Hematopoietic multipotent progenitor cell treated with erythropoietin and hydrocortisone succinate and interleukin-3 and kit ligand, for 15 days (in vitro differentiated cells): ENCODE data around the gene APCDD1.
"Not testable (repeated sequence)": the region's sequence is repeated elsewhere in the genome, so short reads cannot be mapped to it uniquely, and the experiment has no call there.

Experiments used
- DNase-seq: peaks from one replicate; pipeline ENCODE4 v3.0.0-alpha.2; 2015; ENCODE audit warnings: low spot score

The APCDD1 gene

GRCh38 chr18:10490401-10491165, 36.1 kb downstream of the APCDD1 start:
- DNase-seq: no peak

DNA sequence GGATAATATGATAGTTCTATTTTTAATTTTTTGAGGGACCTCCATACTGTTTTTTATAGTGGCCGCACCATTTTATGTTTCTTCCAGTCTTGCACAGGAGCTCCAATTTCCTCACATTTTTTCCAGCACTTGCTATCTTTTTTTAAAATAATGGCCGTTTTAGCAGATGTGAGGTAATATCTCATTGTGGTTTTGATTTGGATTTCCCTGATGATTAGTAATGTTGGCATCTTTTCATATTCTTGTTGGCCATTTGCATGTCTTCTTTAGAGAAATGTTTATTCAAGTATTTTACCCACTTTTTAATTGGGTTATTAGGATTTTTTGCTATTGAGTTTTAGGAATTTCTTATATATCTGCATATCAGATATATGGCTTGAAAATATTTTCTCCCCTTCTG, 41.5 kb downstream of the APCDD1 start:
- DNase-seq: no peak

GRCh38 chr18:10497206-10497749, 42.8 kb downstream of the APCDD1 start:
- DNase-seq: no peak

DNA sequence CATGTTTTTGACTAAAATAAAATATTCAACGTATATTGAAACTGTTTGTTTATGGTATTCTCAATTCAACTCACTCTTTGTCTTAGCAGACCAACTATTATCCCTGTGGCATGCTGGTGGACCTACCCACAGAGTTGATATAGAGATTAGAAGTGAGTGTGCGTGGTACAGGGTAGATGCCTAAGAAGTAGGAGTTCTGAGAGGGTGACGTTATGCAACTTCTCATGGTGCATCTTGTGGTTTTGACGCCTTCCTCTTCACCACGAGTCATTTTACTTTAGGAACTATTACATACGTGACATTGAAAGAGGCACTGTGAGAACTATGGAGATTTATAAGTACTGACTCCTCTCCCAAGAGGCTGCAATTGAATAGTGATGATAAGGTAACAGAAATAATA, 44.8 kb downstream of the APCDD1 start:
- no peak for DNase-seq

GRCh38 chr18:10500038-10500437, 45.6 kb downstream of the APCDD1 start:
- DNase-seq: no peak

DNA sequence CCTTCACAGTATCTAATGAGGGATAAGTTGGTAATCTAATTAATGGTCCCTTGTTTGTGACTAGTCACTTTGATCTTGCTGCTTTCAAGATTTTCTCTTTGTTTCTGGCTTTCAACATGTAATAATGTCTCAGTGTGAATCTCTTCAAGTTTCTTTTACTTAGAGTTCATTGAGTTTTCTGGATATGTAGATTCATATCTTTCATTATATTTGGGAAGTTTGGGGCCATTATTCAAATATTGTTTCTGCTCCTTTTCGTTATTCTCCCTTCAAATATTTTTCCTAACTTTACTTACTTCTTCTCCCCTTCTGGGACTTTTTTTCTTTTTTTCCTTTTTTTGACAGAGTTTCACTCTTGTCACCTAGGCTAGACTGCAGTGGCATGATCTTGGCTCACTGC, 50.3 kb downstream of the APCDD1 start:
- no peak for DNase-seq

DNA sequence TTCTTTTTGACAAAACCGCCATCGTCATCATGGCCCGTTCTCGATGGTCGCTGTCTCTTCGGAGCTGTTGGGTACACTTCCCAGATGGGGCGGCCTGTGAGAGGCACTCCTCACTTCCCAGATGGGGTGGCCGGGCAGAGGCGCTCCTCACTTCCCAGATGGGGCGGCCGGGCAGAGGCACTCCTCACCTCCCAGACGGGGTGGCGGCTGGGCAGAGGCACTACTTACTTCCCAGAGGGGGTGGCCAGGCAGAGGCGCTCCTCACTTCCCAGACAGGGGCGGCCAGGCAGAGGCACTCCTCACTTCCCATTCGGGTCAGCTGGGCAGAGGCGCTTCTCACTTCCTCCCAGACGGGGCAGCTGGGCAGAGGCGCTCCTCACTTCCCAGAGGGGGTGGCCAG, 51.5 kb downstream of the APCDD1 start:
- not testable (repeated sequence) for DNase-seq

GRCh38 chr18:10508591-10508990, 54.2 kb downstream of the APCDD1 start:
- DNase-seq: no peak

- no peak for DNase-seq
These were observed 56.8 kb downstream of the APCDD1 start for GRCh38 chr18:10511236-10511635.

GRCh38 chr18:10514082-10514481, 59.6 kb downstream of the APCDD1 start:
- DNase-seq: no peak

DNA sequence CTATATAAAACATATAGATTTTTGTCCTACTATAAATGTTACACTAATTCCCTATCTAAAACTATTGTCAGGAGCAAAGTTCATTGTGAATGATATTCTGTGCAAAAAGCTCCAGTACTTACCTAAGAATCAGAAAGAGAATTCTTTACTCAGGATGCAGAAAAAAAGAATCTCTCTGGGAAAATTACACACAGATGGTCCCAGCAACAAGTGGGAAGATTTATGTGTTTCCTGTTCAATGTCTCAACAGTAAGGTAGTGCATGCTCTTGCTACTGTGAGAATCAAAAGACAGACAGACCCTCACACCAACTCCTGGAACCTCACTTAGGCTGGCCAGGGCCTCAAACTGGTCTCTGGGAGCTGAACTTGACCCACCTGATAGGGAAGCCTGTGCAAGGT, 60.2 kb downstream of the APCDD1 start:
- DNase-seq: no peak

DNA sequence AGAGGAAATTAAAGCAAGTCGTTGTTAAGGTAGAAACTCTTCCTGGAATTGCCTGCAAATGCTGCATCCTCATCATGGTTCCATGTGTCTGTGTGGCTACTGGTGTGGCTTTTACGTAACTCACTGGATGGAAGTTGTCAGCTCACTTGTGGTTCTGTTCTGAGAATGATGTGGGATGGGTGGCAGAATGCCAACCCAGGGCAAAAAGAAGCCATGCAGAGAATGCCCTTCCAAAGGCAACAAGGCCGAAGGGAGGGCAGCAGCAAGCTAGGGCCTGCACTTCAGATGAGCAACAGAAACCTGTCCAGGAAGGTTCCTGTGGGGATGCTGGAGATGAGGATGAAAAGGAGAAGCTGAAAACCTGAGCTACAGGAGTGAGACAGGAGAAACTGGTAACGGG, 61.0 kb downstream of the APCDD1 start:
- DNase-seq: no peak

DNA sequence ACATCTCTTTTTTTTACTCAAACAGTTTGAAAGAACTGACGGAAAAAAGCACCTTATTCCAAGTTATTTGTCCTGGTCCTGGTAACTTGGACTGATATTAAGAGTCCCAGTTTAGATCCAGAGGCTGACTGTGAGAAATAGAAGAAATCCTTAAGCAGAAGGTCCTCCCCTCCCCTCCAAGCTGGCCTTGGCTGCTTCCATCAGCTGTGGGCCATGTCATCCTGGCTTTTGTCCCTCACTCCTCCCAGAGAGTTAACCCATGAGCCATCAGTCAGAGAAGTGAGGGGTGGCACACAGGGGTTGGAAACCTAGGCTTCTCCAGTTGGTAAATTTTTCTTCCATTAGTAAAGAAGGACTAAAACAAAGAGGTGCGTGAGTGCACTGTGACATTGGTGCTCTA, 61.6 kb downstream of the APCDD1 start:
- no peak for DNase-seq

GRCh38 chr18:10518595-10519255, 64.3 kb downstream of the APCDD1 start:
- DNase-seq: no peak

DNA sequence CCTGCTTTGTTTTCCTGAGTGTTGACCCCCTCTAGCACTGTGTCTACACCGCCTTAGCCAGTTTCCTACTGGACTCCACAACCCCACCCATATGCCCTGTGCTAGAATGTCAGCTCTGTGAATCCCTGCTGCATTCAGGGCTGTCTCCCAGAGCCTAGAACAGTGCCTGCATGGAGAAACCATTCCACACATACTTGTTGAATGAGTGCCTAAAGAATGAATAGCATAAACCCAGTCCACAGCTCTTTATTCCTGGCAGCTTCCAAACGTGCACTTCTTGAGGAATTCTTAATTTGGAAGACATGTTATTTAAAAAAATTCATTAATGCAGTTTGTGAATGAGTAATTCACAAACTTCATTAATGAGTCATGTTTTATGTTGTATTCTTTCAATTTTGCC, 64.9 kb downstream of the APCDD1 start:
- DNase-seq: no peak

- DNase-seq: peak; percentile 67
These were observed 65.8 kb downstream of the APCDD1 start for GRCh38 chr18:10519999-10520935.

- DNase-seq: no peak
These were observed 67.1 kb downstream of the APCDD1 start for GRCh38 chr18:10521566-10521965.

GRCh38 chr18:10522574-10522973, 68.1 kb downstream of the APCDD1 start:
- no peak for DNase-seq

DNA sequence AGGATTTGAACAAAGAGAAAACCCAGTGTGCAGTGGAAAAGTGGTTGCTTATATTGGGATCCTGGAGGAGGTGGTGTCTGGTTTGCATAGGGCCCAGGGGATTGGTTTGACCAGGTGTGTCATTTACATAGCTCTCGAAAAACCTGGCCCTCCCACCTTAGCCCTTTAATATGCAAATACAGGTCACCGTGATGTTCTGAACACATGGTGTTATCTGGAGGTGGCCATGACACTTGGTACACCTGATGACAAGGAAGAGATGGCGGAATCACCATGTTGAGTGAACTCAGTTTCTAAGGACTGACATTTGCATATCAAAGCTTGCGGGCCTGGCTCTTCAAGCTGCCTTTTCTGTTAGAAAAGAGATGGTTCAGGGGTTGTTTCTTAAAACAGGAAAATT, 69.1 kb downstream of the APCDD1 start:
- DNase-seq: no peak

GRCh38 chr18:10524507-10525370, 70.3 kb downstream of the APCDD1 start:
- DNase-seq: no peak

DNA sequence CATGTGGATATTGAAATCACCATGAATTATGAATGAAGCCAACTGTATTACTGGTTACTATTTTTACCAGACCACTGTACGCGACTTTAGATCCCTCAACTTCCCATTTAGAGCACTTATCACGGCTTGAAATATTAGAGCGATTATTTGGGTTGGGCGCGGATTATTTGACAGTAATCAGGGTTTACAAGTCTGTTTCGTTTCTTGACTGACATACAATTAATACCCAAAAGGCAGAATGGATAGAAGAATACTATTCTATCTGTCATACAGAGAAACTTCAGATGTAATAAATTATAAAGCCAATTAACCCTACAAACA, 70.9 kb downstream of the APCDD1 start:
- DNase-seq: no peak
